HG02840 (cell line): Measurements from ENCODE around the gene TFDP2.
"Not testable (repeated sequence)": the region's sequence is repeated elsewhere in the genome, so short reads cannot be mapped to it uniquely, and the experiment has no call there.

Source experiments
- ATAC-seq: cut with Tn5 transposase; IDR thresholded peaks from one replicate; pipeline ENCODE4 v1.9.1; 2021; ENCODE audit warnings: mild to moderate bottlenecking, moderate library complexity, moderate number of reproducible peaks; ENCODE audit not compliant: unreplicated experiment, low FRiP score

Gene TFDP2

DNA sequence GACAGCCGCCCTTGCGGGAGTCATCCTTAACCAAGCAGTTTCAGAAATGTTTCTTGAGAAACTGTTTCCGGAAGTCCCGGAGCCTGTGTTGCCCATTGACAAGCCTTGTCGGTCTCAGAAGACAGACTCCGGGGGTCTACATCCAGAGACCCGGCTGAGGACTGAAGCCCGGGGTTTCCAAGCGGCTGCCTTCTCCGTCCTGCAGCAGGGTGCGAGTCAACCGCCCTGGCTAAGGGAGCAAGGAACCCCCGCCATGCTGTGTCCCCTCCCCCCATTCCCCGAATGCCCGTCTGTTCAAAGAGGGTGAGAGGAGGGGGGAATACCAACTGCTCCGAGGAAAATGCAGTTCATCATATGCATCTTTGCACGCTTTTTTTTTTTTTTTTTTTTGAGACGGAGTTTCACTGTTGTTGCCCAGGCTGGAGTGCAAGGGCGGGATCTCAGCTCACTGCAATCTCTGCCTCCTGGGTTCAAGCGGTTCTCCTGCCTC is 211.3 kb downstream of the TFDP2 start:
- no peak for ATAC-seq

- no peak for ATAC-seq
Observed at GRCh38 chr3:141934354-141934753, 215.0 kb downstream of the TFDP2 start.

- no peak for ATAC-seq
Observed at GRCh38 chr3:141933421-141934300, 215.7 kb downstream of the TFDP2 start.

DNA sequence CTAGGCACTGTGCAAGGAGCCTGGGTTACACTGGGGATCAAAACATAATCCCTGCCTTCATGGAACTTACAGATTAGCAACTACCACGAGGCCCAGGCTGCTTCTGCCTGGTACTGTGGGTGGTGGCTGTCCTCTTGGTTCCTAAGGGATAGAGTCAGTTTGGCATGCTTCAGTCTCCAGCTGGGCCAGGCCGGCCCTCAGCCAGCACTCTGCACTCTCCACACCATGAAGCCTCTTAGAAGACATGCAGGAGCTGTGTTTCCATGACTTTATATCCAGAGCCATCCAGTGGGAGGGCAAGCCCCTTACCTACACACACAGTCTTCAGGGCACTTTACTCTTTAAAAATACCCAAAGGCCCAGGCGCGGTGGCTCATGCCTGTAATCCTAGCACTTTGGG is 218.5 kb downstream of the TFDP2 start:
- ATAC-seq = no peak

- no peak for ATAC-seq
Observed at GRCh38 chr3:141929341-141929995, 219.9 kb downstream of the TFDP2 start.

GRCh38 chr3:141928631-141929270 is 220.6 kb downstream of the TFDP2 start:
- no peak for ATAC-seq

DNA sequence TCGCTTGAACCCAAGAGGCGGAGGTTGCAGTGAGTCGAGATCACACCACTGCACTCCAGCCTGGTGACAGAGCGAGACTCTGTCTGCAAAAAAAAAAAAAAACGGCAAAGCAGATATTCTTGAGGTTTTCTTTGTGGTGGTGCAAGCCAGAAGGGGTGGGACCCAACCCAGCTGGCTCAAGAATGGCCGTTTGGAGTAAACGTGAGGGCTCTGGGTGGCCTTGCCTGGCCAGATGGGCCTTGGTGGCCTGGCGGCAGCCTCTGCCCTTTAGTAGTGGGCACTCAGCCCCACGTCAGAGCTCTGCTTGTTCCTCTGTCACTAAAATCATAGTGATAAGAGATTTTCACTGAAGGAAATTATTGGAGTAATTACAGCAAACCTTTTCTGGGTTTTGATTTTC is 222.4 kb downstream of the TFDP2 start:
- no peak for ATAC-seq

DNA sequence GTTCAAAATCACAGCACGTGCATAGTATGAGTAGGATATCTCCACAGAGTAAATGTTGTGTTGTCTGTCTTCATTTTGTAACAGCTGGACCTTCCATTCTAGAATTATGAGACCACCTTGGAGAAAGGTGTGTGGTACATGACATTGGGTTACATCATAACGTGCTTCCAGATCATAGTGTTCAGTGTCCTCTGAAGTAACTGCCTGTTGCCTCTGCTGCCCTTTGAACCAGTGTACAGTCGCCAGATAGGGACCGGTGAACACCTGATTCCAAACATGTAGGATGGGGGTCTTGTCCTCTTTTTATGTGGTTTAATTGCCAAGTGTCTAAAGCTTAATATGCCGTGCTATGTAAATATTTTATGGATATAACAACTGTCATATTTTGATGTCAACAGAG is 223.7 kb downstream of the TFDP2 start:
- ATAC-seq = not testable (repeated sequence)

DNA sequence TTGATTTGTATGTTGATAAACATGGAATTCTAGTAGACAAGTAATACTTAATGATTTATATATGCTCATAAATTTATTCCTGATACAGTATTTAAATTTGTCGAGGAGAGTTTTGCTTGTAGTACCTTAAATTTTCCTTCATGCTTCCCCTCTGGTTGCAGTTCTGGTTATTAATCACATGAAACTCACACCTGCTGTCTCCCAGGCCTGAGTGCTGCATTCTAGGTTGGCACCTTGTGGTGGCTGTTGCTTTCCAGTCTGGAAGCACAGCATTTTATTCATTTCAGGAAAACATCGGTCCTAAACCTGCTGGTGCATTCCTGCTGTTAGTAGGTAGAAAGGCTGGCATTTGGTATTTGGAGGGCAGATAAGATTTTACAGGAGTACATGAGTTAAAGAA is 228.0 kb downstream of the TFDP2 start:
- no peak for ATAC-seq

DNA sequence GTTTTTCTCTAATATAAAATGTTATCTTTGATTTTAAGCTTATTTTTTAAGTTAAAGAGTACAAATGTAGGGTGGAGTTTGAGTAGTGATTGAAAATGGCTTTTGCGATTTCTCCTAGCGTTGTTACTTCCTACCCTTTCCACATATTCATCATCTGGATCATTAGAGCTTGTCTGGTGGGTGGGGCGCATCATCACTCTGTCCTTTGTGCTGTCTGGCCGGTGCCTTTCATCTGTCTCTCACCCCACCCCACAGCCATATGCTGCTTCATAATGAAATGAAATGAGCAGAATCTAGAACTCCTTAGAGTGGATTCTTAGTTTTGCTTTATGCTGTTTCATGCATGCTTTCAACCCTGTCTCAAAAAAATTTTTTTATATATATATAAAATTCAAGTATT is 228.6 kb downstream of the TFDP2 start:
- no peak for ATAC-seq

DNA sequence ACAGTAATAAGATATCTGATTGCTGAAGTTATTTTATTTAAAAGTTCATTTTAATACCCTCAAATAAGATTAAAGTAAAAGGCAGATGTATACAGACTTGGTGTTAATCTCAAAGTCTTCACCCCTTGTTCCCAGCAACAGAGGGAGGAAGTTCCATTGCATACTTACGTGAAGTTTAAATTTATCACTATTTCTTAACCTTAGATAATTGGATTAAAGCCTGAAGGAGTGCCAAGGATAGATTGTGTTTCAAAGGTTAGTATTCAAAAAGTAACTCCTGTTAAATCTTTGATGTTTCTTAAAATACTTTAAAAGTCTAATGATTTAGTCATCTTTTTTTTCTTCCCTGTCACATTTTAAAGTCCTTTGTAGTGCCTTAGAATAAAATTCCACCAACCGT is 233.6 kb downstream of the TFDP2 start:
- ATAC-seq = no peak

DNA sequence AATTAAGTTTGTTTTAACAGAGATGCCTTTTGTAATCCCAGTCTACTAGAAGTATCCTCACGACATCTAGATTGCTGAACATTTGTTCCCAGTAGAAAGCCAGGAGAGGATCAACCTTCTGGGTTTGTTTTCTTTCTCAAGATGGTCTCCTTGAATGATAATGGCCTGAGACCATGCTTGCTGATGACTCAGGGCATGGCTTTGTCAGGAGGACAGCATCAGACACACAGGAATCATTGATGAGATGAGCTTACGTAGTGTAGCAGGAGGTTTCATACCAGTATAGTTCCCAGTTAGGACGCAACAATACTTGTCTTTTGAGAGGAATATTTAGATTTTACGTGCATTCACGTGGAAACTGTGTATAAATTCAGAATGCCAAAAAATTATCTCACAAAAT is 234.3 kb downstream of the TFDP2 start:
- ATAC-seq = no peak

DNA sequence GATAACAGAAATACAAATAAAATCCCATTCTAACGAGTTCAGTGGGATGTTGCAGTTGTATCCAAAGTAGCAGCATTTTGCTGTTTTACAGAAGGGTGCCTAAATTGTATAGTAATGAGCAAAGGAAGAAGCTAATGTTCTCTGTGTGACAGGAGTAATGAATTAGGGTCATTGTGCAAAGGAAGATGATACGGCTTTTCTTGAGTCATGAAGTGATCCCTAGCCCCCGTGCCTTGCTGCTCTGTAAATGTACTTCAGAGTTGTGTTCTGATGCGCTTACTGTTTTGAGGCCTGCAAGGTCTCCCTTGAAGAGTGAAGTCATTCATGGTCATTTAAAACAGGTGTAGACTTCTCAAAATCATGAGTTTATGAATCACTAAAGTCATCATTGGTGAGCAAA is 235.0 kb downstream of the TFDP2 start:
- no peak for ATAC-seq

GRCh38 chr3:141913150-141913811 is 236.1 kb downstream of the TFDP2 start:
- ATAC-seq = no peak

- not testable (repeated sequence) for ATAC-seq
Observed at GRCh38 chr3:141909986-141910385, 239.4 kb downstream of the TFDP2 start.

DNA sequence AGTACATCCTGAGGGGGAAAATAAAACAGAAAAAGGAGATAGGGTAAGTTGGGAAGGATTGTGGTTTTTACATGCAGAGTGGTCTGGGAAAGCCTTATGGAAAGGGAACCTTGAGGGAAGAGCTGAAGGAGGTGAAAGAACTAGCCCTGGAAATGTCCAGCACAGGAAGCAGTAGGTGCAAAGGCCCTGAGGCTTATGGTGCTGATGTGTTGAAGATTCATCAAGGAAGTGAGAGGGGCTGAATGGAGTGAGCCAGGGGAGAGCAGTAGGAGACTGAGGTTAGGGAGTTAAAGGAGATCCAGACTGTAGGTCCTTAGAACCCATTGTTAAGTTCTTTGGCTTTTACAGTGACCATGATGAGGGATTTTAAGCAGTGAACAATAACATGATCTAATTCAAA is 239.9 kb downstream of the TFDP2 start:
- ATAC-seq = no peak

- no peak for ATAC-seq
Observed at GRCh38 chr3:141905129-141905528, 244.2 kb downstream of the TFDP2 start.

DNA sequence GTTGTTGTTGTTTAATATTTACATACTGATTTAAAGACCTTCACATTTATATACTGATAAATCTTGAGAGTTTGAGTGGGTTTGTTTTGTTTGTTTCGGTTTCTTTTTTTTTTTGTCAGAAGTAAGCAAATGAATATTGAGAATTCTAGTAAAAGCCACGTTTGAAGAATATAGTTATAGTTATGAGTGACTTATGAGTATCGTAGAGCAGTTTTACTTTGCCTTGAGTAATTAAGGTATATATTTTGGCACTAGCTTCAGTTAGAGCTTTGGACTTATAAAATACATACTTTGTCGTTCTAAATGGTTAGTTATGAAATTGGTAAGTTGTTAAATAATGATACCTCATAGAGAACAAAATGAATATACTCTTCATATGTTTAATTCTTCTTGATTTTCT is 245.1 kb downstream of the TFDP2 start:
- no peak for ATAC-seq

DNA sequence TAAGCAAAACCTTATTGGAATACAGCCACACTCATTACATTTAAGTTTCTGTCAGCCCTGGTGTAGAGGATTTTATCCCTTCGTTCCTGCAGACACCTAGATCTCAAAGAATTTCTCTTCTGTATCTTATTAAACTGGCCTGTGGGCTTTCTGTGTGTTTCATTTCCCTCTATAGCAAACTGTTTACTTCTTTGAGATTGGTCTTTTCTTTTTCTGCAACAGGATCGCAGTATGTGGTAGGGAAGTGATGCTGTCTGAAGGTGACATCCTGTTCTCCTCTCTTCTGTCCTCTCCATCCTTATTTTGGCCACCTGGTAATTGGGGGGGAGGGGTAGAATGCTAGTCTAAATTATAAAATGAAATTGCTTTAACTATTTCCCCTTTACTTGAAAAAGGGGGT is 247.4 kb downstream of the TFDP2 start:
- ATAC-seq = no peak

DNA sequence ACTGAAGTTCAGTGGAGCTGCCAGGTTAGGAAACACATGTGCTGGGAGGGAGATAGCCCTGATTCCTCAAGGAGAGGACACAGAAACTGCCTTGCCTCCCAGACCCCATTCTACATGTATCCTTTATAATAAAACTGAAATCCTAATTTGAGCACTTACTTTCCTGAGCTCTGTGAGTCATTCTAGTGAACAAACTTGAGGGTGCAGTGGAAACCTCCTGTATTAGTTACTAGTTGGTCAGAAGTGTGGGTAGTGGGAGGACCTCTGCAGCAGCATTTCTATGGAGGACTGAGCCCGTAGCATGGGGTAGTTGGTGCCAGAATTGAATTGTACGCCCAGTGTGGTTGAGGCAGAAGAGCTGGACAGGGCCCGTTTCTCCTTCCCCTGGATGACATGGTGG is 249.0 kb downstream of the TFDP2 start:
- ATAC-seq = no peak

DNA sequence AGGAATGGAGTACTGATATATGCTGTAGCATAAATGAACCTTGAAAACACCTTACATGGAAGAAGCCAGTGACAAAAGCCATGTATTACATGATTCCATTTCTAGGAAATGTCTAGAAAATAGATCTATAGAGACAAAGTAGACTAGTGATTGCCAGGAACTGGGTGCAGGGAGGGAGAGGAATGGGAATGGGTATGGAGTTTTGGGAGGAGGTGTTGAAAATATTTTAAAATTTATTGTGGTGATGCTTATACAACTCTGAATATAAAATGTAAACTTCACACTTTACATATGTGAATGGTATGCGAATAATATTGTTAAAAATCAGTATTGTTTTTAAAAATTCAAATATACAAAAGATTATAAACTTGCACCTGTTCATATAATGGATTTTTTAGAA is 250.4 kb downstream of the TFDP2 start:
- no peak for ATAC-seq
